ENCODE data around the gene ZBED2.

The ZBED2 gene

GRCh38 chr3:111619833-111620232 lies 24.7 kb upstream of the ZBED2 start:
- TF ChIP-seq CTCF (IDR thresholded peaks at IDR 0.05; ENCODE audit: low read depth, low read length, missing control alignments) = no peak
- H3K4me3 ChIP-seq (ENCODE audit: low read depth, low read length) = no peak overlapping the region
- DNase-seq (ENCODE audit: low read depth) = no peak

- DNase-seq (ENCODE audit: low read depth) = no peak
- no peak for TF ChIP-seq CTCF (IDR thresholded peaks at IDR 0.05; ENCODE audit: low read depth, low read length, missing control alignments)
- H3K4me3 ChIP-seq (ENCODE audit: low read depth, low read length) = no peak overlapping the region
Measured at GRCh38 chr3:111618945-111619344, 23.8 kb upstream of the ZBED2 start.

GRCh38 chr3:111617912-111618601 lies 22.9 kb upstream of the ZBED2 start:
- no peak overlapping the region for H3K4me3 ChIP-seq (ENCODE audit: low read depth, low read length)
- TF ChIP-seq CTCF (IDR thresholded peaks at IDR 0.05; ENCODE audit: low read depth, low read length, missing control alignments) = no peak
- no peak for DNase-seq (ENCODE audit: low read depth)

GRCh38 chr3:111617406-111617805 lies 22.3 kb upstream of the ZBED2 start:
- H3K4me3 ChIP-seq (ENCODE audit: low read depth, low read length) = no peak overlapping the region
- no peak for DNase-seq (ENCODE audit: low read depth)
- TF ChIP-seq CTCF (IDR thresholded peaks at IDR 0.05; ENCODE audit: low read depth, low read length, missing control alignments) = no peak

- peak; percentile 62 for TF ChIP-seq CTCF (IDR thresholded peaks at IDR 0.05; ENCODE audit: low read depth, low read length, missing control alignments)
- peak; percentile 44 for DNase-seq (ENCODE audit: low read depth)
- no peak overlapping the region for H3K4me3 ChIP-seq (ENCODE audit: low read depth, low read length)
Measured at GRCh38 chr3:111616417-111617105, 21.4 kb upstream of the ZBED2 start.

GRCh38 chr3:111615880-111616279 lies 20.7 kb upstream of the ZBED2 start:
- H3K4me3 ChIP-seq (ENCODE audit: low read depth, low read length) = no peak overlapping the region
- no peak for TF ChIP-seq CTCF (IDR thresholded peaks at IDR 0.05; ENCODE audit: low read depth, low read length, missing control alignments)
- no peak for DNase-seq (ENCODE audit: low read depth)

GRCh38 chr3:111613294-111613693 lies 18.1 kb upstream of the ZBED2 start:
- TF ChIP-seq CTCF (IDR thresholded peaks at IDR 0.05; ENCODE audit: low read depth, low read length, missing control alignments) = no peak
- no peak for DNase-seq (ENCODE audit: low read depth)
- H3K4me3 ChIP-seq (ENCODE audit: low read depth, low read length) = no peak overlapping the region
